Naive B cell (primary cell): ENCODE measurements around the gene MASP2. TPM values are rescaled to one million over a fixed set of nuclear protein-coding genes. Genes with fewer than 3 reads are reported as not detected.
"Not testable (repeated sequence)": the region's sequence is repeated elsewhere in the genome, so short reads cannot be mapped to it uniquely, and the experiment has no call there.

ENCODE experiments used
- ATAC-seq, 2 donors: fragments of 150-1000 bp; cut with Tn5 transposase; 2 replicates each; pipeline ENCODE4 v1.10.0; 2021; ENCODE audit warnings: low read depth in 2 of 2, mild to moderate bottlenecking in 2 of 2, moderate library complexity in 2 of 2
- DNase-seq: peaks from one replicate; pipeline ENCODE4 v3.0.0; 2022
- H3K27ac Mint-ChIP-seq, 6 donors: one replicate each; pipeline ENCODE4 v1.8.0; 2020 to 2022; ENCODE audit warnings: mild to moderate bottlenecking in 6 of 6, mixed read lengths in 6 of 6, moderate library complexity in 5 of 6, inconsistent platforms in 2 of 6
- H3K27me3 Mint-ChIP-seq, 3 donors: one replicate each; pipeline ENCODE4 v1.8.0; 2021 to 2022; ENCODE audit warnings: mixed read lengths in 3 of 3, mild to moderate bottlenecking in 1 of 3
- H3K36me3 Mint-ChIP-seq, 2 donors: one replicate each; pipeline ENCODE4 v1.8.0; 2020 to 2022; ENCODE audit warnings: mixed read lengths in 2 of 2, inconsistent platforms in 1 of 2, mild to moderate bottlenecking in 1 of 2
- H3K4me1 Mint-ChIP-seq, 3 donors: one replicate each; pipeline ENCODE4 v1.8.0; 2020 to 2022; ENCODE audit warnings: mixed read lengths in 3 of 3, inconsistent platforms in 1 of 3, mild to moderate bottlenecking in 1 of 3, moderate library complexity in 1 of 3
- H3K4me3 Mint-ChIP-seq, 8 donors: one replicate each; pipeline ENCODE4 v1.8.0; 2020 to 2022; ENCODE audit warnings: mild to moderate bottlenecking in 8 of 8, mixed read lengths in 8 of 8, moderate library complexity in 8 of 8, inconsistent platforms in 2 of 8
- H3K9me3 Mint-ChIP-seq, 7 donors: one replicate each; pipeline ENCODE4 v1.8.0; 2020 to 2022; ENCODE audit warnings: mixed read lengths in 7 of 7, mild to moderate bottlenecking in 5 of 7, inconsistent platforms in 2 of 7, moderate library complexity in 1 of 7
- polyA plus RNA-seq, 6 donors: library from polyadenylated mRNA; unstranded; fragments of 300-500 nt; fragmentation: Illumina TruSeq; gene quantifications; one replicate each; pipeline ENCODE4 v1.2.3, GENCODE V29; 2021; ENCODE audit warnings: low read depth in 6 of 6

MASP2 gene
- polyA plus RNA-seq, 6 donors from 2014 or later = 0.10 to 0.26 TPM; not detected in 4

GRCh38 chr1:11063937-11064537 lies 17.0 kb upstream of the MASP2 start:
- not testable (repeated sequence) for ATAC-seq, DNase-seq, H3K27me3 Mint-ChIP-seq, H3K9me3 Mint-ChIP-seq
- H3K27ac Mint-ChIP-seq = peak overlapping the region in 1 of 6 donors; percentile 49
- H3K4me3 Mint-ChIP-seq = peak overlapping the region in 1 of 8 donors; percentile 87
- peaks cover 4 to 11% of the 10 kb centered on the region in 2 donors for H3K36me3 Mint-ChIP-seq
- peaks cover 10 to 19% (median 12%) of the 10 kb centered on the region in 3 donors for H3K4me1 Mint-ChIP-seq

- DNase-seq (no peak), ATAC-seq (no peak)
- Mint-ChIP-seq H3K4me1 (peaks cover 14 to 23% (median 15%) of the 10 kb centered on the region in 3 donors), H3K27ac (peak overlapping the region in 2 of 6 donors; percentile 13 to 22), H3K36me3 (peaks cover 0 to 11% of the 10 kb centered on the region in 2 donors), H3K4me3 (peak overlapping the region in 3 of 8 donors; percentile 9 to 87 (median 42)), H3K27me3 (no peaks in the 10 kb centered on the region), H3K9me3 (no peaks in the 10 kb centered on the region)
Measured at GRCh38 chr1:11062965-11063401, 15.9 kb upstream of the MASP2 start.

GRCh38 chr1:11061652-11062365 lies 14.8 kb upstream of the MASP2 start:
- DNase-seq (no peak), ATAC-seq (no peak)
- H3K9me3 Mint-ChIP-seq = no peaks in the 10 kb centered on the region
- no peaks in the 10 kb centered on the region for H3K27me3 Mint-ChIP-seq
- peak overlapping the region in 5 of 8 donors; percentile 42 to 92 (median 70) for H3K4me3 Mint-ChIP-seq
- H3K27ac Mint-ChIP-seq = peak overlapping the region in 2 of 6 donors; percentile 14 to 70
- peaks cover 0 to 10% of the 10 kb centered on the region in 2 donors for H3K36me3 Mint-ChIP-seq
- peaks cover 14 to 29% (median 15%) of the 10 kb centered on the region in 3 donors for H3K4me1 Mint-ChIP-seq

DNA sequence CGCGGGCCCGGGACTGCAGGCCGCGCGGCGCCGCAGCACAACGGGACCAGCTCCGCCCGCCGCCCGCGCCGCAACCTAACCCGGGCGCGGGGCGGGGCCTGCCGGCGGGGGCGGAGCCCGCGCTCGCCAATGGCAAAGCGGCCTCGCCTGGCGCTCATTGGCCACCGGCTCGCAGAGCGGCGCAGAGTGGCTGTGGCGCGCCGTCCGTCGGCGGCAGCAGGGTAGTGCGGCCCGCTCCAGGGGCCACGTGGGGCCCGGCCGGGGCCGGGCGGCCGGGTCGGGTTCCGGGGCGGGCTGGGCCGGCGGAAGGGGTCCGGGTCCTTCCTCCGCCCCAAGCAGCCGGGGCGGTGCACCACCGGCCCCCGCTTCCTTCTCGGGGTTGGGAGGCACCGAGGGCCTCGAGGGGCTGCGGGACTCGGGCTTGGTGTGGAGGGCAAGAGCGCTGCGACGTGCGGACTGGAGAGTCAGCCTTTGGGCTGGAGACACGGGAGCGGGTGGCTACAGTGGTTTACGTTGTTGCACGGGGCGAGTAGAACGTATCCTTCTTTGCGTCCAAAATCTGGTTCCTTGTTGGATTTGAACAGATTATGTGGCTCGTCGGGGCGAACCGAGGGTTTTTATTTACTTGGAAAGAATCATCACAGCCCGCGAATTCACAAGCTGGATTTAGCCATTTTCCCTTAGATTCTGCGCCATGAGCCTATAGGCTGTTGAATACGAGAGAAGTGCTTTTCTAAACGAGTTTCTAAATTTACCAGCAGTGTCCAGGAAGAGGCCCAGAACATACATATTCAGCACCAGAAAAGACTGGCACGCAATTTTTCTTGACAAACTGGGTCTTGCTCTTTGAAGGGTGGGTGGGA lies 13.2 kb upstream of the MASP2 start, which contains the start of gene SRM:
Gene SRM (minus strand): TSS at position 51 of the 863 bp plus-strand sequence. CDS start 75 bp downstream, outside the sequence.
- Mint-ChIP-seq H3K4me1 (peaks cover 14 to 29% (median 15%) of the 10 kb centered on the region in 3 donors), H3K36me3 (peaks cover 0 to 3% of the 10 kb centered on the region in 2 donors), H3K4me3 (peak within 1 kb of the TSS; percentile 85 to 96 (median 92)), H3K9me3 (no peaks in the 10 kb centered on the region), H3K27ac (peak within 1 kb of the TSS in 5 of 6 donors; percentile 55 to 92 (median 83)), H3K27me3 (no peaks in the 10 kb centered on the region)
- ATAC-seq (peak; percentile 94 to 95), DNase-seq (peak; percentile 94)

- ATAC-seq = peak; percentile 24 to 25
- H3K4me1 Mint-ChIP-seq = peaks cover 14 to 29% (median 15%) of the 10 kb centered on the region in 3 donors
- peak overlapping the region in 4 of 6 donors; percentile 70 to 92 (median 72) for H3K27ac Mint-ChIP-seq
- H3K27me3 Mint-ChIP-seq = no peaks in the 10 kb centered on the region
- no peaks in the 10 kb centered on the region for H3K36me3 Mint-ChIP-seq
- peak overlapping the region; percentile 85 to 94 (median 90) for H3K4me3 Mint-ChIP-seq
- no peak for DNase-seq
- H3K9me3 Mint-ChIP-seq = no peaks in the 10 kb centered on the region
Measured at GRCh38 chr1:11059155-11059967, 12.3 kb upstream of the MASP2 start.

DNA sequence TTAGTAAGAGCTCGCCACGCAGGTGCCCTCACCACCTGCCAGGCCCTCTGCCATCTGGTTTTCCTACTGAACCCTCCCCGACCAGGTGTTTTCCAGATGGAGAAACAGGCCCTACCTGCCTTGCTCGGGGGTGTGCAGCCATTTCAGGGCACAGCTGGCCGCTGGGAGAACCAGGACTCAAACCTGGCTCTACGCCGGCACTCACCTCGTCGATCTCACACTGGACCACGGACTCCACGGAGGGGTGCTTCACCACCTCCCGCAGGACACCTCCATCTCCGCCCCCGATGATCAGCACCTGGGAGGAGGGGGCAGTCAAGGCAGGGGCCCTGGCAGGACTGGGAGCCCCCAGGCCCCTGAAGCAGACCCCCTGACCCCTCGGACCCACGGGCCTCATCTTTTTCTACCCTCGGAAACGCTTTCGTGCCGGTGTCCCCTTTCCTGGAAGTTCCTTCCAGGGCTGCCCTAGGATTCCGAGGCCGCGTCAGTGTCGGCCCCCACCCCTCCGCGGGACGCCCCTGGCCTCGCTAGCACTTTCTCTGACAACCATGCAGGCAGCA lies 11.6 kb upstream of the MASP2 start:
- no peak for DNase-seq
- Mint-ChIP-seq H3K27me3 (no peaks in the 10 kb centered on the region), H3K9me3 (no peaks in the 10 kb centered on the region), H3K4me3 (peak overlapping the region; percentile 85 to 94 (median 90)), H3K36me3 (no peaks in the 10 kb centered on the region), H3K27ac (peak overlapping the region in 2 of 6 donors; percentile 62 to 75), H3K4me1 (peaks cover 14 to 29% (median 15%) of the 10 kb centered on the region in 3 donors)
- no peak for ATAC-seq

DNA sequence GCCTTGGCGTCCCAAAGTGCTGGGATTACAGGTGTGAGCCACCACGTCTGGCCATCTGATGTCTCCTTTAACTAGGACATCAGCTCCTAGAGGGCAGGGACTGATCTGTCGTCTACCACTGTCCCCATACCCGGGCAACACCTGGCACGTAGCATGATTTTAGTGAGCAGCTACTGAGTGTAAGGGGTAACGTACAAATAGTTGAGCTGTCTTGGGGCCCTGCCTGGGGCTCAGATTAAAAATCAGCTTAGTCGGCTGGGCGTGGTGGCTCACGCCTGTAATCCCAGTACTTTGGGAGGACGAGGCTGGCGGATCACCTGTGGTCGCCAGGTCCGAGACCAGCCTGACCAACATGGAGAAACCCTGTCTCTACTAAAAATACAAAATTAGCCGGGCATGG lies 11.0 kb upstream of the MASP2 start:
- Mint-ChIP-seq H3K36me3 (no peaks in the 10 kb centered on the region), H3K27me3 (no peaks in the 10 kb centered on the region), H3K4me1 (peaks cover 14 to 29% (median 15%) of the 10 kb centered on the region in 3 donors), H3K9me3 (no peaks in the 10 kb centered on the region), H3K4me3 (peak overlapping the region; percentile 35 to 92 (median 64)), H3K27ac (peak overlapping the region in 3 of 6 donors; percentile 7 to 38 (median 26))
- ATAC-seq = no peak
- no peak for DNase-seq

DNA sequence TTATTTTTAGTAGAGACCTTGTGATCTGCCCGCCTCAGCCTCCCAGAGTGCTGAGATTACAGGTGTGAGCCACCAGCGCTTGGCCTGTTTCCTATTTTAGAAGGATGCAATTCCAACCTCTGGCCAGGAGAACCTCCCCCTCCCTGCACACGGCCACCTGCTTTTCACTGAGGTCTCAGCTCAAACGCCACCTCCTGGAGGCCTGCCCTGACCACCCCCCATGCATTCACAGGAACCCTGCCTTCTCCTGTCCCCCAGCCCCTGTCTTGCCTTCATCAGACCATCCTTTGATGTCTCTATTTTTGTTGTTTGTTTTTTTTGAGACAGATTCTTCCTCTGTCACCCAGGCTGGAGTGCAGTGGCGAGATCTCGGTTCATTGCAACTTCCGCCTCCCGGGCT lies 10.4 kb upstream of the MASP2 start:
- Mint-ChIP-seq H3K27me3 (no peaks in the 10 kb centered on the region), H3K4me3 (peak overlapping the region in 4 of 8 donors; percentile 49 to 84 (median 63)), H3K27ac (peak overlapping the region in 1 of 6 donors; percentile 87), H3K9me3 (no peaks in the 10 kb centered on the region), H3K4me1 (peaks cover 14 to 29% (median 15%) of the 10 kb centered on the region in 3 donors), H3K36me3 (no peaks in the 10 kb centered on the region)
- ATAC-seq (no peak), DNase-seq (no peak)

GRCh38 chr1:11056504-11056903 lies 9.5 kb upstream of the MASP2 start:
- H3K36me3 Mint-ChIP-seq = no peaks in the 10 kb centered on the region
- peaks cover 14 to 24% (median 19%) of the 10 kb centered on the region in 3 donors for H3K4me1 Mint-ChIP-seq
- H3K27me3 Mint-ChIP-seq = no peaks in the 10 kb centered on the region
- no peak for ATAC-seq
- H3K27ac Mint-ChIP-seq = no peak overlapping the region
- peak overlapping the region in 1 of 8 donors; percentile 72 for H3K4me3 Mint-ChIP-seq
- DNase-seq = no peak
- no peaks in the 10 kb centered on the region for H3K9me3 Mint-ChIP-seq

DNA sequence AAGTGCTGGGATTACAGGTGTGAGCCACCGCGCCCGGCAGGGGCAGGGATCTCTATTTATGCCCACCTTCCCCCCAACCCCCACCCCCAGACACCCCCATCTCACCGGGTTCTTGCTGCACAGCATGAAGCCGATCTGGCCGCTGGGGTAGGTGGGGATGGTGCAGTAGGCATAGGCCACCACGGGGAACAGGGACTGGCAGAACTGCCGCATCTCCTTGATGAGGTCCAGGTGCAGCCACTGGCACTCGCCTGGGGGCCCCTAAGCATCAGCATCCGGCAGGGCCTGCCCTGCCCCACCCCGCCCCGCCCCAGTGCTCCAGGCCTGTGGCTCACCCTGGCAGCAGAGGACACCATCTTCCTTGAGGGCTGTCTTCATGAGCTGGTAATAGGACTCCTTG lies 8.6 kb upstream of the MASP2 start:
- H3K27ac Mint-ChIP-seq = no peak overlapping the region
- peak overlapping the region in 1 of 8 donors; percentile 6 for H3K4me3 Mint-ChIP-seq
- no peaks in the 10 kb centered on the region for H3K36me3 Mint-ChIP-seq
- peaks cover 10 to 17% (median 16%) of the 10 kb centered on the region in 3 donors for H3K4me1 Mint-ChIP-seq
- DNase-seq = no peak
- no peak for ATAC-seq
- no peaks in the 10 kb centered on the region for H3K9me3 Mint-ChIP-seq
- H3K27me3 Mint-ChIP-seq = no peaks in the 10 kb centered on the region

DNA sequence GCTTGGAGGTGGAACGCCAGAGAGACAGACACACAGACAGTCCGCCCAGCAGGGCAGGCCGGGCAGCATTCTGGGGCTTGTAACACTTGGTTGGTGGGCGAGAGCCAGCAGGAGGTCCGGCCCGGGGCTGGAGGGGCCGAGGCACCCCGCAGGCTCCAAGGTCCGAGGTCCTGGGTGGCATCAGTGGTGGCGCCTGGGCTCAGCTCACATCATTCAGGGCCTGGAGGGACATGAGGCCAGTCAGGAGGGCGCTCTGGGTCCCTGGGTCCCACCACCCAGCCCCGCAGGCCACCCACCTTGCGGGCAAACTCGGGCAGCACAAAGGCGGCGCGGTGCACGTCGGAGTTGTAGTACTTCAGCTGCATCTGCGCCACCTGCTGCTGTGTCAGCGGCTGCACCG lies 7.6 kb upstream of the MASP2 start:
- H3K4me1 Mint-ChIP-seq = peaks cover 8 to 12% (median 10%) of the 10 kb centered on the region in 3 donors
- no peaks in the 10 kb centered on the region for H3K36me3 Mint-ChIP-seq

DNA sequence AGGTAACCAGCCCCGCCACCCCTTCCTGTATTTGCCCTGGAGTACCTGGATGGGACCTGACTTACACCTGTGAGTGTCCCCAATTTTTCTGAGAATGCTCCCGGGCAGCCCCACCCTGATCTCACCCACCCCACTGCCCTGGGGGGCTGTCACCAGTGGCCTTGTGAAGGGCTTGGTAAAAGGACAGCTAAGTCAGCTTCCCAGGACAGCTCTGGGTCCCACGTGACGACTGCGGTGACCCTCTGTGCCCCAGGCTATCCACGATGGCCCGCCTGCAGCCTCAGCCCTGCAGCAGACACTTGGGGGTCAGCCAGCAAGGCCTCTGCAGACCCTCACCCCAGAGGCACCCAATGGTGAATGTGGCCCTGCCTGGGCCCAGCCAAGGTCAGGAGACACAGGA lies 7.1 kb upstream of the MASP2 start:
- no peak for DNase-seq
- no peak for ATAC-seq
- peak overlapping the region in 1 of 8 donors; percentile 27 for H3K4me3 Mint-ChIP-seq
- no peaks in the 10 kb centered on the region for H3K9me3 Mint-ChIP-seq
- H3K27ac Mint-ChIP-seq = peak overlapping the region in 2 of 6 donors; percentile 56 to 94
- H3K27me3 Mint-ChIP-seq = no peaks in the 10 kb centered on the region
- no peaks in the 10 kb centered on the region for H3K36me3 Mint-ChIP-seq
- peaks cover 6 to 11% (median 9%) of the 10 kb centered on the region in 3 donors for H3K4me1 Mint-ChIP-seq

More for the DNA sequence above, 7.6 kb upstream of the MASP2 start:
- peak overlapping the region in 2 of 6 donors; percentile 56 to 94 for H3K27ac Mint-ChIP-seq
- DNase-seq (no peak), ATAC-seq (no peak)
- no peaks in the 10 kb centered on the region for H3K9me3 Mint-ChIP-seq
- no peaks in the 10 kb centered on the region for H3K27me3 Mint-ChIP-seq
- peak overlapping the region in 1 of 8 donors; percentile 27 for H3K4me3 Mint-ChIP-seq
